Activated gamma-delta T cell treated with anti-CD3 and anti-CD28 coated beads, Interleukin-2, amount 50 U/mL, for 16 hours (primary cell): ENCODE data around the gene RAB40C.

ENCODE experiments used
- DNase-seq: peaks from one replicate; pipeline ENCODE4 v3.0.0-alpha.2; 2020; ENCODE audit warnings: low read depth

RAB40C gene

DNA sequence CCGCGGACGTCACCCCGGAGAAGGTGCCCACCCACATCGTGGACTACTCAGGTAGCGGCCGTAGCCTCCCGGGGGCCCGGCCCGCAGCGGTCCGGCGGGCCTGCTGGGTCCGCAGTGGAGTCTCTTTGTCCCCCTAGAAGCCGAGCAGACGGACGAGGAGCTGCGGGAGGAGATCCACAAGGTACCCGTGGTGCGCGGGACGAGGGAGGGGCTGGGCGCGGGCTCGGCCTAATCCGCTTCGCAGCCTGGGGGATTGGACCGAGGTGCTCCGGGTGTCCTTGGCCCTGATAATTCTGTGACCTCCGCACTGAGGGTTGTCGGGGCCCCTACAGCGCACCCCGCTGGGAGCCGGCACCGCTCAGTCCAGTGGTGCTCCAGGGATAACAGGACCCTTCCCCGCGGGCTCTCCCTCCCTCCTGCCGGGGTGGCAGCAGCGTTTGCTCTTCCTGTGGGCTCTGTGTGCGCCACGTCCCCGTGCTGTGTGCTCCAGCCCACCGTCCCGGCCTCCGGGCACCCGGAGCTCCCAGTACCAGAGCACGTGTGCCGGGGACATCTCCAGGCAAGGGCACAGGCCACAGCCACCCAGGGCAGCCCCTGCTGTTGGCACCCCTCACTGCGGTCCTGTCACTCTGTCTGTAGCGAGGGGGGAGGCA lies 78.8 kb downstream of the RAB40C start:
- DNase-seq: no peak

DNA sequence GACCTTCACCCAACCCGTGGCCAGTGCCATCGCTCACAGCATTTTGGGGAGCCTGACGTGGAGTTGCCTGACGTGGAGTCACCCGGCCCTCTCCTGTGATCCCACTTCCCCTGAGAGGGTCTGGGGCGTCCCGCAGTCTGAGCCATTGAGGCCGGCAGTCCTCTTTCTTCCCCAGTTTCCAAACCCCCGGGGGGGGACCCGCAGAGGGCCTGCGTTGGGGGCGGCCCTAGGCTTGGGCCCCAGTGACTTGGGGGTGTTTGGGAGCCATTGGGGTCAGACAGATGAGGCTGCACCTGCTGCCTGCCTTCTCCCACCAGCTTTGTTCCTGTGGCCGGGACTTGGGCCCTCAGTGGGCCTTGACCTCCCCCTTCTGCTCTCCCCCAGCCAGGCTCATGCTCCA lies 79.8 kb downstream of the RAB40C start:
- DNase-seq: no peak

DNA sequence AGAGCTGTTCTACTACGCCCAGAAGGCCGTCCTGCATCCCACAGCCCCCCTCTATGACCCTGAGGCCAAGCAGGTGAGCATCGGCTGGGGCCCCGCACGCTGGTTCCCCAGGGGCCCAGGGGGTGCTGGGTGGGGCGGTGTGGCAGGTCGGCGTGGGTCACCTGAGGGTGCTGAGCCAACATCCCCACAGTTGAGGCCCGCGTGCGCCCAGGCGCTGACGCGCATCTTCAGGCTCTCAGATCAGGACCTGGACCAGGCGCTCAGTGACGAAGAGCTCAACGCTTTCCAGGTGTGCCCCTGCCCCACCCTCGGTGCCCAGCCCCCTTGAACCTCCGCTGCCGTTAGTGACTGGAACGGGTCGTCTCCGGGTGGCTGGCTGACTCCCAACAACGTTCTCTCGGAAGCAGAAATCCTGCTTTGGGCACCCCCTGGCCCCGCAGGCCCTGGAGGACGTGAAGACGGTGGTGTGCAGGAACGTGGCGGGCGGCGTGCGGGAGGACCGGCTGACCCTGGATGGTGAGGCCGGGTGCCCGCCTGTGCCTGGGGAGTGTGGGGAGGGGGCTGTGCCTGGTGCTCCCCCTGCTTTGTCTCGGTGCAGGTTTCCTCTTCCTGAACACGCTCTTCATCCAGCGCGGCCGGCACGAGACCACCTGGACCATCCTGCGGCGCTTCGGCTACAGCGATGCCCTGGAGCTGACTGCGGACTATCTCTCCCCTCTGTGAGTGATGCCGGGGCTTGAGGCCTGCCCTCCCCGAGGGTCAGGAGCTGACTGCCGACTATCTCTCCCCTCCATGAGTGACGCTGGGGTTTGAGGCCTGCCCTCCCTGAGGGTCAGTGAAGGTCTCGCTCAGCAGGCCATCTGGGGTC lies 80.9 kb downstream of the RAB40C start:
- no peak for DNase-seq

DNA sequence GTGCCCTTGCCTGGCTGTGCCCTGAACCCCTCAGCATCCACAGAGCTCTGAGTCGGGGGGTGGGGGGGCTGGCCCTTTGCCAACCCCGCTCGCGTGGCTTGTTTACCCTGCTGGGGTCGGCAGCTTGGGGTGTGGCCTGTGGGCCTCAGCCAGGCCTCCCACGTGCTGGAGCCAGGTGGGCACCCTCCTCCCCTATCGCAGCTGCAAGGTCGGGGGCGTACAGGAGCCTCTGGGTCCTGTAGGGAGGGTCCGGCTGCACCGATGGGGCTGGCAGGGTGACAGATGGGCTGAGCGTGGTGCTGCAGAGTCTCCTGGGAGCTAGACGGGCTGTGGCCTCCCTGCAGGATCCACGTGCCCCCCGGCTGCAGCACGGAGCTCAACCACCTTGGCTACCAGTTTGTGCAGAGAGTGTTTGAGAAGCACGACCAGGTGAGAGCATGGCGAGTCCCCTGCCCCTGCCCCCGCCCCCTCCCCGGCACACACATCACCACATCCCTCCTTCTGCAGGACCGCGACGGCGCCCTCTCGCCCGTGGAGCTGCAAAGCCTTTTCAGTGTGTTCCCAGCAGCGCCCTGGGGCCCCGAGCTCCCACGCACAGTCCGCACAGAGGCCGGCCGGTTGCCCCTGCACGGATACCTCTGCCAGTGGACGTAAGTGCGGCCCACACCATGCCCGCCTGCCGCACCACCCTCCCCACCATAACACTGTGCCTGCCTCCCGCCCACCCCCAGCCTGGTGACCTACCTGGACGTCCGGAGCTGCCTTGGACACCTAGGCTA lies 81.7 kb downstream of the RAB40C start:
- no peak for DNase-seq

DNA sequence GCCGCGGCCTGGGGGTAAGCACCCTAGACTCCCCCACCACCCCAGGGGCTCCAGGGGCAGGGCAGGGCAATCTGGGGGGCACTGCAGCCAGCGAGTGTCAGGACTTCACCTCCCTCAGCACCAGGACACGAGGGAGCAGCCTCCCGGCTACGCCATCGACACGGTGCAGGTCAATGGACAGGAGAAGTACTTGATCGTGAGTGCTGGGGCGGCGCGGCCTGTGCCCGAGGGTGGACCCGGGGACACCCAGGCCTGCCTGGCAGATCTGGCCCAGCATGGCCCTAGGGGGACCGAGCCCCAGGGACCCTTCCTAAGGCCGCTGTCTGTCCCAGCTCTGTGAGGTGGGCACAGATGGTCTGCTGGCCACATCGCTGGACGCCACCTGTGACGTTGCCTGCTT lies 82.5 kb downstream of the RAB40C start:
- DNase-seq: no peak

DNA sequence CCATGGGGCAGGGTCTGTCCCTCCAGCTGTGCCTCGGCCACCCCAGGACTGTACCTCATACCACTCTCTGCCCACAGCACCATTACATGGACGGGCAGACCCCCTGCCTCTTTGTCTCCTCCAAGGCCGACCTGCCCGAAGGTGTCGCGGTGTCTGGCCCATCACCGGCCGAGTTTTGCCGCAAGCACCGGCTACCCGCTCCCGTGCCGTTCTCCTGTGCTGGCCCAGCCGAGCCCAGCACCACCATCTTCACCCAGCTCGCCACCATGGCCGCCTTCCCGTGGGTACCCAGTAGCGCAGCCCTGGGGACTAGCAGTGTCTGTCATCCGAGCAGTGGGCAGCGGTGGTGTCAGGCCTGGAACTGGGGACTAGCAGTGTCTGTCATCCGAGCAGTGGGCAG lies 83.0 kb downstream of the RAB40C start:
- no peak for DNase-seq

DNA sequence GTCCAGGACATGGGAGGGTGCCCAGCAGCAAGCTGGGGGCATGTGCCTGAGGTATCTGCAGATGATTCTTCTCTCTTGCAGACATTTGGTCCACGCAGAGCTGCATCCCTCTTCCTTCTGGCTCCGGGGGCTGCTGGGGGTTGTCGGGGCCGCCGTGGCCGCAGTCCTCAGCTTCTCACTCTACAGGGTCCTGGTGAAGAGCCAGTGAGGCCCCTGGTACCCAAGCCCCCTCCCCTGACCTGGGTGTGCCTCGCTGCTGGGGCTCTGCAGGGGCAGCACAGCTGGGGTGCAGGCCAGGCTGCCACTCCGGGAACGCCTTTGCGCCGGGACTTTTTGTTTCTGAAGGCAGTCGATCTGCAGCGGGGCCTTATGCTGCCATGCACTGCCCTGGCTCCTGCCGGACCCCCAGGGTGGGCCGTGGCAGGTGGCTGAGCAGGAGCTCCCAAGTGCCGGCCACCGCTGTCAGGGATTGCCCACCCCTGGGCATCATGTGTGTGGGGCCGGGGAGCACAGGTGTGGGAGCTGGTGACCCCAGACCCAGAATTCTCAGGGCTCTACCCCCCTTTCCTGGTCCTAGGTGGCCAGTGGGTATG lies 83.6 kb downstream of the RAB40C start:
- no peak for DNase-seq

DNA sequence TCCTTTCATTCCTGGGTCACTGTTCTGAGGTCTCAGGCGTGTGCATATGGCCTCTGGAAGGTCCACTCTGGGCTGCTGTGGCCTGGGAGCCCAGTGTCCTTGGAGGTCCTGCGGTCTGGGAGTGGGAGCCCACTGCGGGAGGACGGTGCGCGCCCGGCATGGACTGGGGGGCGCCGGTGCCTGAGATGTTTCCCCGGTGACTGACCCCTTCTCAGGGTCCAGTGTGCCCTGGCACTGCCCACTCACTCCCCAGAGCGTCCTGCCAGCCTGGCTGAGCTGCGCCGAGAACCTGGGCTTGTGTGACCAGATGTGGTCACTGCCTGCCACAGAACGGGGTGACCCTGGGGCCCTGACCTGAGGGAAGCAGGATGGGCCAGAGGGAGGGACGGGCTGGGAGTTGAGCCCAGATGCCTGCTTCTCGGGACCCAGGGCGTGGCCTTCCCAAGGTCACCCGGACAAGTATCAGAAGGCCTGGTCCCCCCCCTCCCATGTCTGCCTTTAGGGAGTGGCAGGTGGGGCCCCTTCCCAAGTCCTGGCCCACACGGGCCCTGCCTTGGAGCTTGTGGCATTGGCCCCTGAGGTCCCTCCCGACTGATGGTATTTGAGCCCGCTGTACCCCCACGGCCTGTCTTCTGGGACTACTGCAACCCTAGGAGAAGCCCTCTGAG lies 84.5 kb downstream of the RAB40C start:
- DNase-seq: no peak

DNA sequence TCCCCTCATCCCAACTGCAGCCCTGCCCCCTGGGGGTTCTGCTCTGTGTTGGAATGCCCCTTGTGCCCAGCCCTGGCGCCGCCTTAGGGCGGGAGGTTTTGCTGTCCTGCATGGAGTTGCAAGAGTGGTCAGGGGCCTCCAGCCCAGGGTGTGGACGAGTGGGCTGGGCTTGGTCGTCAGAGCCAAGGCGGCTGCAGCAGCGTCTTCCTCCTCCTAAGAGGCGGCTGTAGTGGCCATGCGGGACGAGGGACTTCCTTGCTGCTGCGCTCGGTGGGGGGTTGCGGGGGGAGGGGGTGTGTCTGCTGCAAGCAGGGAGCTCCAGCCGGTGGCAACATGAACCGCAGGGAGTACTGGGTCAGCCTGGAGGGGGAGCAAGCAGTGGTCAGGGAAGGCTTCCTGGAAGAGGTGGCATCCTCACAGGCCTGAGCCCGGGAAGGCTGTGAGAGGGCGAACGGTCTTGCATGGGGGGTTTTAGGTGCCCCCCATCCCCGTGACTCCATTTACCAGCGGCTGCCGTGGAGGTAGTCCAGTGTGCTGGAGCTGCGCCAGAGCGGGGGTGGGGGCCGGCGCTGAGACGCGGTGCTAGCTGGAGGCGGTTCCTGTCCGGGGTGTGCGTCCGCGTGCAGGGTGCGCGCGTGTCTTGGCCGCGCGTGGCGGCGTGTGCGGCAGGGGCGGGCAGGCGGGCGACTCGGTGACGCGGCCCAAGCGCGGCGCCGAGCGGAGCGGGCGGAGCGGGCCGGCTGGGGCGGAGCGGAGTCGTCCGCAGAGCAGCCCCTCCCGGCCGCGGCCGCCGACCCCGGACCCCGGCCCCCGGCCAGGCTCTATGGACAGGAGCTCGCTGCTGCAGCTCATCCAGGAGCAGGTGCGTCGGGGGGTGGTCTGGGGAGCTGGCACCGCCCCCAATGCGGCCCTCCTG lies 85.4 kb downstream of the RAB40C start, which contains the start of gene RHBDL1:
Gene RHBDL1, plus strand, starts transcription at position 704 of the 916 bp plus-strand sequence. Its CDS starts 120 bp downstream, at position 824.
- DNase-seq: no peak

DNA sequence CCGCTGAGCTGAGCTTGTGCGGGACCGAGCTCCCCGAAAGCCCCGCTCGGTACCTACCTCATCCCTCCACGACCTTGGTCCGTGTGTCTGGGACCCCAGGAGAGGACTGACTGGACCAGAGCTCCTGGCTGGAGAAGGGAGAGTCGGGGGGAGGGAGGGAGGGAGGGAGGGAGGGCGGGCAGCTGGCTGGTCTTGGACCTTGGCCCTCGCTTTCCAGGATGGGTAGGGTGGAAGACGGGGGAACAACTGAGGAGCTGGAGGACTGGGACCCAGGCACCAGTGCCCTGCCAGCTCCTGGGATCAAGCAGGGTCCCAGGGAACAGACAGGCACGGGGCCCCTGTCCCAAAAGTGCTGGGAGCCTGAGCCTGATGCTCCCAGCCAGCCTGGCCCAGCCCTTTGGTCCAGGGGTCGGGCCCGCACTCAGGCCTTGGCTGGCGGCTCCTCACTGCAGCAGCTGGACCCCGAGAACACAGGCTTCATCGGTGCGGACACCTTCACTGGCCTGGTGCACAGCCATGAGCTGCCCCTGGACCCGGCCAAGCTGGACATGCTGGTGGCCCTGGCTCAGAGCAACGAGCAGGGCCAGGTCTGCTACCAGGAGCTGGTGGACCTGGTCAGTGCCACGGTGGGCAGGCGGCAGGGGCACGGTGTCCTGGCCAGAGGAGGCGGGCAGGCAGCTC lies 86.2 kb downstream of the RAB40C start:
- DNase-seq: no peak

DNA sequence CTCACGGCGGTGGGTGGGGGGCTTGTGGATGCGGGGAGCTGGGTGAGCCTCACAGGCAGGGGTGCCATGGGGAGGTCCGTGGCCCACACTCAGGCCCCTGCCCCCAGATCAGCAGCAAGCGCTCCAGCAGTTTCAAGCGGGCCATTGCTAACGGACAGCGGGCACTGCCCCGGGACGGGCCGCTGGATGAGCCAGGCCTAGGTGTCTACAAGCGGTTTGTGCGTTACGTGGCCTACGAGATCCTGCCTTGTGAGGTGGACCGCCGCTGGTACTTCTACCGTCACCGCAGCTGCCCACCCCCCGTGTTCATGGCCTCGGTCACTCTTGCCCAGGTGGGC lies 86.7 kb downstream of the RAB40C start:
- no peak for DNase-seq

DNA sequence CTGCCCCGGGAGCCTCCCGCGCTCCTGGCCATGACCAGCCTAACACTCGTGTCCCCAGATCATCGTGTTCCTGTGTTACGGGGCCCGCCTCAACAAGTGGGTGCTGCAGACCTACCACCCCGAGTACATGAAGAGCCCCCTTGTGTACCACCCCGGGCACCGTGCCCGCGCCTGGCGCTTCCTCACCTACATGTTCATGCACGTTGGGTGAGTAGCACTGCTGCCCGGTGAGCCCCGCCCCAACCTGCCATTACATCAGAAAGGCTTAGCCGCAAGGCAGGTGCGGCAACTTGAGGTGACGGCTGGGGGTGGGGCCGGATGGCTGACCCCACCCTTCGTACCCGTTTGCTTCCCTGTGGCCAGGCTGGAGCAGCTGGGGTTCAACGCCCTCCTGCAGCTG lies 87.0 kb downstream of the RAB40C start:
- DNase-seq: no peak

DNA sequence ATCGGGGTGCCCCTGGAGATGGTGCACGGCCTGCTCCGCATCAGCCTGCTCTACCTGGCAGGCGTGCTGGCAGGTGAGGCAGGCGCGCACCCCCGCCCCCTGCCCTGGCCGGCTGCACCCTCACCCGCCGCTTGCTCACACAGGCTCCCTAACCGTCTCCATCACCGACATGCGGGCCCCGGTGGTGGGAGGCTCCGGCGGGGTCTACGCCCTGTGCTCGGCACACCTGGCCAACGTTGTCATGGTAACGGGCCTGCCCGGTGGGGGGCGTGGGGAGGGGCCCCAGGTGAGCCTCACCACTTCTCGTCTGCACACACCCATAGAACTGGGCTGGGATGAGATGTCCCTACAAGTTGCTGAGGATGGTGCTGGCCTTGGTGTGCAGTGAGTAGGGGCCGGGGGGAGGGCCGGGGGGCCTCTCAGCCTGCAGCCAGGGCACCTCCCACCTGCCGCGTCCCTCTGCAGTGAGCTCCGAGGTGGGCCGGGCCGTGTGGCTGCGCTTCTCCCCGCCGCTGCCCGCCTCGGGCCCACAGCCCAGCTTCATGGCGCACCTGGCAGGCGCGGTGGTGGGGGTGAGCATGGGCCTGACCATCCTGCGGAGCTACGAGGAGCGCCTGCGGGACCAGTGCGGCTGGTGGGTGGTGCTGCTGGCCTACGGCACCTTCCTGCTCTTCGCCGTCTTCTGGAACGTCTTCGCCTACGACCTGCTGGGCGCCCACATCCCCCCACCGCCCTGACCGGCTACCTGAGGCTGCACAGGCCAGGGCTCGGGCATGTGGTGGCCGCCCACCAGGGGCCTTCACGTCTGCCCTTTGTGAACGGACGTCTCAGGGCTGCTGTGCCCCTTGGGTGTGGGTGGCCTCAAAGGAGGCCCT lies 87.7 kb downstream of the RAB40C start:
- DNase-seq: no peak

DNA sequence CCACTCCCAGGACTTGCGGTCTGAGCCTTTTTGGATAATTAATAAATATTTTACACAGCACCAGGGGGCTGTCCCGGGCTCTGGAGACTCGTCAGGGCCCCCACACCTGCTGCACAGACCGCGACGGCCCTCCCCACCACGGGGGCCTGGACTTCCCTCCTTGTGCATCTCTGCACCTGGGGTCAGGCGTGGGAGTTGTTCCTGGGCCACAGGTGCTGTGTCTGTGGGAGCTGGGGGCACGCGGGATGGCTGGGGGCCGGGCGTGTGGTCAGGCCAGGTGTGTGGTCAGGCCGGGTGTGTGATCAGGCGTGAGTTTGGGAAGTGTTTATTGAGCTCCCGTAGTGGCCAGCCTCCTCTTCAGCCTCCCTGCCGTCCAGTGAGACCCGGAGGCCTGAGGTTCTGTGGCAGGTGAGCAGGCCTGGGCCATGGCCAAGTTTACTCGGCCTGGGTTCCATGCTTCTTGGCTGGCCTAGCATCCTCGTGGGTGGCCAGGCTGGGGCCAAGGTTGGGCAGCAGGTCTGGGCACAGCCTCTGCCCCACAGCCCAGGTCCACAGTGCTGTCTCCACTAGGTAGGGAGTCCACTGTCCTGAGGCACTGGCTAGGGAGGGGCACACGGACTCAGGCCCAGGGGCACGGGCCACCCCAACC lies 88.5 kb downstream of the RAB40C start:
- no peak for DNase-seq
